ENCODE data around the gene CHTF8.
A peak's percentile ranks its signal among the peaks of the same experiment; 100 is the strongest.
"Not testable (repeated sequence)": the region's sequence is repeated elsewhere in the genome, so short reads cannot be mapped to it uniquely, and the experiment has no call there.

The CHTF8 gene

GRCh38 chr16:69132424-69133252 lies at the start of gene CHTF8, which contains the start of gene UTP4:
TSS of gene CHTF8 (minus strand) at chr16:69132588. CDS start at chr16:69121458, 11,130 bp downstream.
TSS of gene UTP4 (plus strand) at chr16:69132649. CDS start at chr16:69133460, 811 bp downstream.
- DNase-seq = peak; percentile 68

GRCh38 chr16:69180011-69180338 lies 47.6 kb upstream of the CHTF8 start:
- DNase-seq = no peak

- DNase-seq = no peak
Measured at GRCh38 chr16:69179328-69180010, 47.1 kb upstream of the CHTF8 start.

- DNase-seq = no peak
Measured at GRCh38 chr16:69176033-69176800, 43.8 kb upstream of the CHTF8 start.

- no peak for DNase-seq
Measured at GRCh38 chr16:69171325-69172084, 39.1 kb upstream of the CHTF8 start.

- DNase-seq = no peak
Measured at GRCh38 chr16:69169607-69170352, 37.4 kb upstream of the CHTF8 start.

- no peak for DNase-seq
Measured at GRCh38 chr16:69169051-69169450, 36.7 kb upstream of the CHTF8 start.

GRCh38 chr16:69166946-69167930 lies 34.9 kb upstream of the CHTF8 start:
- no peak for DNase-seq

GRCh38 chr16:69166221-69166833 lies 33.9 kb upstream of the CHTF8 start:
- no peak for DNase-seq

- no peak for DNase-seq
Measured at GRCh38 chr16:69165584-69165983, 33.2 kb upstream of the CHTF8 start.

- DNase-seq = no peak
Measured at GRCh38 chr16:69160192-69160591, 27.8 kb upstream of the CHTF8 start.

- DNase-seq = no peak
Measured at GRCh38 chr16:69157196-69157595, 24.8 kb upstream of the CHTF8 start.

GRCh38 chr16:69150146-69150865 lies 17.9 kb upstream of the CHTF8 start:
- DNase-seq = peak; percentile 11

GRCh38 chr16:69149621-69150020 lies 17.2 kb upstream of the CHTF8 start:
- not testable (repeated sequence) for DNase-seq

- DNase-seq = no peak
Measured at GRCh38 chr16:69145658-69146057, 13.3 kb upstream of the CHTF8 start.

- DNase-seq = no peak
Measured at GRCh38 chr16:69143116-69143515, 10.7 kb upstream of the CHTF8 start.

- no peak for DNase-seq
Measured at GRCh38 chr16:69141936-69142335, 9.5 kb upstream of the CHTF8 start.

- no peak for DNase-seq
Measured at GRCh38 chr16:69141014-69141413, 8.6 kb upstream of the CHTF8 start.

- not testable (repeated sequence) for DNase-seq
Measured at GRCh38 chr16:69139464-69139863, 7.1 kb upstream of the CHTF8 start.

- DNase-seq = no peak
Measured at GRCh38 chr16:69138608-69139007, 6.2 kb upstream of the CHTF8 start.
